ENCODE measurements around the gene ATP13A3.

Gene ATP13A3

GRCh38 chr3:194422188-194422587 is 64.6 kb downstream of the ATP13A3 start:
- no peak overlapping the region for H3K4me3 ChIP-seq (ENCODE audit: low read depth, low read length)
- no peak for TF ChIP-seq CTCF (IDR thresholded peaks at IDR 0.05; ENCODE audit: low read depth, low read length)

- no peak overlapping the region for H3K4me3 ChIP-seq (ENCODE audit: low read depth, low read length)
- no peak for TF ChIP-seq CTCF (IDR thresholded peaks at IDR 0.05; ENCODE audit: low read depth, low read length)
Observed at GRCh38 chr3:194418671-194419070, 68.1 kb downstream of the ATP13A3 start.

- TF ChIP-seq CTCF (IDR thresholded peaks at IDR 0.05; ENCODE audit: low read depth, low read length) = no peak
- H3K4me3 ChIP-seq (ENCODE audit: low read depth, low read length) = no peak overlapping the region
Observed at GRCh38 chr3:194407423-194407822, 79.4 kb downstream of the ATP13A3 start.

GRCh38 chr3:194405766-194406165 is 81.0 kb downstream of the ATP13A3 start:
- no peak for TF ChIP-seq CTCF (IDR thresholded peaks at IDR 0.05; ENCODE audit: low read depth, low read length)
- H3K4me3 ChIP-seq (ENCODE audit: low read depth, low read length) = no peak overlapping the region

- no peak for TF ChIP-seq CTCF (IDR thresholded peaks at IDR 0.05; ENCODE audit: low read depth, low read length)
- no peak overlapping the region for H3K4me3 ChIP-seq (ENCODE audit: low read depth, low read length)
Observed at GRCh38 chr3:194404365-194405140, 82.2 kb downstream of the ATP13A3 start.

GRCh38 chr3:194401868-194402329 is 84.9 kb downstream of the ATP13A3 start:
- H3K4me3 ChIP-seq (ENCODE audit: low read depth, low read length) = no peak overlapping the region
- TF ChIP-seq CTCF (IDR thresholded peaks at IDR 0.05; ENCODE audit: low read depth, low read length) = no peak

GRCh38 chr3:194401346-194401745 is 85.5 kb downstream of the ATP13A3 start:
- TF ChIP-seq CTCF (IDR thresholded peaks at IDR 0.05; ENCODE audit: low read depth, low read length) = no peak
- no peak overlapping the region for H3K4me3 ChIP-seq (ENCODE audit: low read depth, low read length)
